Endothelial cell of umbilical vein (primary cell): ENCODE results near the gene IRF6. TPM values are rescaled to one million over a fixed set of nuclear protein-coding genes. Genes with fewer than 3 reads are reported as not detected.

ENCODE experiments used
- BruUV-seq: library from RNA; stranded (reverse); fragments of 400-500 nt; replicated peaks from 2 replicates; lab custom pipeline; 2021; lab: Mats Ljungman, UMichigan
- CTCF ChIA-PET: fragments of 300-600, 350-600 bp; sonication (Branson Sonifier 250); formaldehyde crosslinking; loops from one replicate; lab custom pipeline; 2021; ENCODE audit warnings: antibody characterized with exemption, inconsistent platforms; lab: Charles Lee
- POLR2A ChIA-PET: fragments of 300-600, 350-600 bp; sonication (Branson Sonifier 250); formaldehyde crosslinking; loops from one replicate; lab custom pipeline; 2021; ENCODE audit warnings: antibody characterized with exemption, inconsistent platforms; lab: Charles Lee
- DNase-seq: peaks from one replicate; pipeline ENCODE4 v3.0.0-alpha.2; 2011; ENCODE audit warnings: low read depth, low spot score
- FAIRE-seq: peaks from 2 replicates; lab custom pipeline; 2011; peaks lifted over from hg19 to GRCh38; lab: Jason Lieb, UNC
- H2AFZ ChIP-seq: 2 replicates; pipeline ENCODE4 v1.6.0; 2012; ENCODE audit warnings: low read depth, low read length, control low read depth, inconsistent platforms
- H3K27ac ChIP-seq: 2 replicates; pipeline ENCODE4 v1.5.1; 2011; ENCODE audit warnings: low read depth, mild to moderate bottlenecking, control low read depth, low read length, moderate library complexity; ENCODE audit not compliant: insufficient read depth
- H3K27me3 ChIP-seq, 2 experiments: 2 replicates each; pipeline versions ENCODE4 v1.6.0 to v1.6.1; 2011; ENCODE audit warnings: low read length in 2 of 2, mixed read lengths in 1 of 2; ENCODE audit not compliant: control insufficient read depth in 2 of 2, insufficient read depth in 2 of 2
- H3K36me3 ChIP-seq, 2 experiments: 2 replicates in 1 of 2; 3 replicates in 1 of 2; pipeline ENCODE4 v1.5.1; 2011; ENCODE audit warnings: low read length in 2 of 2, mild to moderate bottlenecking in 1 of 2, moderate library complexity in 1 of 2; ENCODE audit not compliant: control insufficient read depth in 2 of 2, insufficient read depth in 2 of 2; ENCODE audit errors: extremely low read depth in 1 of 2
- H3K4me1 ChIP-seq: 3 replicates; pipeline ENCODE4 v1.5.1; 2011; ENCODE audit warnings: mild to moderate bottlenecking, low read length; ENCODE audit not compliant: control insufficient read depth, insufficient read depth; ENCODE audit errors: extremely low read depth
- H3K4me2 ChIP-seq: 2 replicates; pipeline ENCODE4 v1.6.1; 2011; ENCODE audit warnings: low read length, control low read depth, mixed read lengths; ENCODE audit not compliant: insufficient read depth
- H3K4me3 ChIP-seq, 3 experiments: fragments of 200-600 bp in 1 of 3; sonication (generic), shearing (Covaris generic) in 1 of 3; replicated peaks in 1 of 3; 2 replicates each; pipeline ENCODE4 v1.5.1; 2011 to 2016; ENCODE audit warnings: control low read depth in 3 of 3, low read length in 3 of 3, mild to moderate bottlenecking in 2 of 3, inconsistent platforms in 1 of 3, low read depth in 1 of 3, moderate library complexity in 1 of 3; ENCODE audit not compliant: insufficient read depth in 1 of 3
- H3K79me2 ChIP-seq: 2 replicates; pipeline ENCODE4 v1.6.0; 2012; ENCODE audit warnings: low read length, inconsistent platforms; ENCODE audit not compliant: control insufficient read depth, insufficient read depth
- H3K9ac ChIP-seq: replicated peaks from 2 replicates; pipeline ENCODE3; 2011; ENCODE audit warnings: low read length, control low read depth; ENCODE audit not compliant: insufficient read depth; ENCODE audit errors: extremely low read depth
- H3K9me1 ChIP-seq: replicated peaks from 3 replicates; pipeline ENCODE4 v1.6.0; 2011; ENCODE audit warnings: mild to moderate bottlenecking, low read length; ENCODE audit not compliant: control insufficient read depth, insufficient read depth; ENCODE audit errors: extremely low read depth
- H3K9me3 ChIP-seq: replicated peaks from 2 replicates; pipeline ENCODE4 v1.5.1; 2012; ENCODE audit warnings: low read length, inconsistent platforms; ENCODE audit not compliant: control insufficient read depth, insufficient read depth
- H4K20me1 ChIP-seq: replicated peaks from 2 replicates; pipeline ENCODE3; 2011; ENCODE audit warnings: mild to moderate bottlenecking, low read length; ENCODE audit not compliant: control insufficient read depth, insufficient read depth; ENCODE audit errors: extremely low read depth
- CTCF ChIP-seq, 2 donors: IDR thresholded peaks; 1 replicate in 1 of 2; 2 replicates in 1 of 2; pipeline ENCODE4 v1.5.1; 2011; ENCODE audit warnings: low read length in 2 of 2, mild to moderate bottlenecking in 2 of 2, moderate library complexity in 2 of 2, control low read depth in 1 of 2, inconsistent platforms in 1 of 2, low read depth in 1 of 2; ENCODE audit not compliant: insufficient read depth in 1 of 2; ENCODE audit errors: extremely low read depth in 1 of 2
- EZH2 ChIP-seq: IDR thresholded peaks from 2 replicates; pipeline ENCODE4 v1.6.1; 2012; ENCODE audit warnings: borderline replicate concordance, low read depth, mild to moderate bottlenecking, moderate library complexity, low read length, inconsistent platforms; ENCODE audit not compliant: severe bottlenecking
- FOS ChIP-seq: IDR thresholded peaks from 2 replicates; pipeline ENCODE4 v1.6.1; 2011; ENCODE audit warnings: mild to moderate bottlenecking, low read length, moderate library complexity, borderline replicate concordance; ENCODE audit not compliant: insufficient read depth
- GATA2 ChIP-seq: IDR thresholded peaks from 2 replicates; pipeline ENCODE4 v1.7.0; 2011; ENCODE audit warnings: low read depth, mild to moderate bottlenecking, moderate library complexity, mixed read lengths, low read length; ENCODE audit not compliant: insufficient read length, insufficient read depth
- JUN ChIP-seq: IDR thresholded peaks from 2 replicates; pipeline ENCODE4 v1.6.1; 2011; ENCODE audit warnings: borderline replicate concordance, low read depth; ENCODE audit not compliant: insufficient read length, insufficient read depth
- MAX ChIP-seq: IDR thresholded peaks from 2 replicates; pipeline ENCODE4 v1.6.1; 2011; ENCODE audit not compliant: insufficient read depth, insufficient read length
- MYC ChIP-seq: IDR thresholded peaks from one replicate; pipeline ENCODE4 v1.6.1; 2011; ENCODE audit warnings: mild to moderate bottlenecking, low read depth, low read length
- POLR2A ChIP-seq: IDR thresholded peaks from 2 replicates; pipeline ENCODE4 v1.6.1; 2012; ENCODE audit warnings: low read depth, mild to moderate bottlenecking, control low read depth, low read length
- POLR2AphosphoS5 ChIP-seq: IDR thresholded peaks from 2 replicates; pipeline ENCODE4 v1.6.1; 2012; ENCODE audit warnings: low read depth, mild to moderate bottlenecking, control low read depth, low read length, moderate library complexity; ENCODE audit not compliant: insufficient read depth
- dilution Hi-C: fragments of 300-500 bp; cut with MboI; formaldehyde crosslinking; loops from one replicate; pipeline ENCODE4 v1.15.0; 2019; ENCODE audit warnings: low sequenced_read_pairs; ENCODE audit not compliant: extremely low pct_ligation_motif_present
- intact Hi-C: fragments of 100-400 bp; cut with micrococcal nuclease; formaldehyde crosslinking; loops from one replicate; pipeline ENCODE4 v1.10.0; 2022
- polyA plus RNA-seq, 4 experiments: library from polyadenylated mRNA; depleted of rRNA in 3 of 4; stranded (reverse) in 3 of 4; unstranded in 1 of 4; fragments of >200 nt; gene quantifications; 2 replicates each; pipeline versions ENCODE4 v1.2.1 to v1.2.3, GENCODE V29; 2011 to 2012; ENCODE audit warnings: missing spikeins in 1 of 4
- total RNA-seq: library from RNA; stranded (reverse); gene quantifications from 2 replicates; pipeline ENCODE4 v1.2.3, GENCODE V29; 2021

The IRF6 gene
- total and polyA plus RNA-seq, 2 donors (not counting 3 experiments of a cell fraction or from before 2014, with no cell fraction given) = 42.0 to 55.8 TPM

GRCh38 chr1:209823143-209824041, 17.4 kb upstream of the IRF6 start:
- peak overlapping the region in 1 of 3 experiments; percentile 51 for H3K4me3 ChIP-seq
- H3K9ac ChIP-seq = peak overlapping the region; percentile 92
- peaks cover 31% of the 10 kb centered on the region for H3K4me1 ChIP-seq
- no peak for TF ChIP-seq MAX
- TF ChIP-seq POLR2A = peak; percentile 80
- TF ChIP-seq GATA2 = peak; percentile 98
- peak; percentile 56 to 60 for TF ChIP-seq CTCF (IDR thresholded peaks at IDR 0.05; ENCODE audit: extremely low read depth in 1 of 2, insufficient read depth in 1 of 2, low read depth in 1 of 2, low read length in 2 of 2)
- TF ChIP-seq JUN = peak; percentile 98
- peak; percentile 87 for TF ChIP-seq POLR2AphosphoS5
- TF ChIP-seq MYC = peak; percentile 48
- no peak for TF ChIP-seq EZH2
- peak; percentile 91 for TF ChIP-seq FOS
- BruUV-seq = TSS peak; percentile 77
- peak overlapping the region; percentile 97 for H3K27ac ChIP-seq
- no peaks in the 10 kb centered on the region for H4K20me1 ChIP-seq
- intact Hi-C loops = loop anchor here (1.0 kb wide), 10 partner anchors 15 to 1619 kb away; partner anchors contain the start of gene C1orf74
- H2AFZ ChIP-seq = peak overlapping the region; percentile 34
- no peaks in the 10 kb centered on the region for H3K9me3 ChIP-seq
- H3K4me2 ChIP-seq = peak overlapping the region; percentile 78
- dilution Hi-C loops = no loop called here
- H3K27me3 ChIP-seq = no peaks in the 10 kb centered on the region
- FAIRE-seq (peak; percentile 85), DNase-seq (peak; percentile 90)
- POLR2A ChIA-PET = interaction anchor here (0.6 to 2.4 kb wide), 7 partner anchors 15 to 550 kb away, joined by 3 to 27 read pairs (median 9); partner anchors contain the start of genes C1orf74 and IRF6
- H3K79me2 ChIP-seq = peaks cover 2% of the 10 kb centered on the region
- CTCF ChIA-PET = interaction anchor here (0.7 to 6.1 kb wide), 36 partner anchors 8 to 1616 kb away, joined by 3 to 109 read pairs (median 4); partner anchors contain the start of genes C1orf74 and IRF6
- H3K9me1 ChIP-seq = no peaks in the 10 kb centered on the region
- no peaks in the 10 kb centered on the region for H3K36me3 ChIP-seq
